ENCODE results near the gene CABLES2.
A peak's percentile ranks its signal among the peaks of the same experiment; 100 is the strongest.
"Not testable (repeated sequence)": the region's sequence is repeated elsewhere in the genome, so short reads cannot be mapped to it uniquely, and the experiment has no call there.

CABLES2 gene

GRCh38 chr20:62387933-62388635 lies 19.0 kb downstream of the CABLES2 start:
- DNase-seq, result no peak

- no peak for DNase-seq
Observed at GRCh38 chr20:62387219-62387913, 19.7 kb downstream of the CABLES2 start.

DNA sequence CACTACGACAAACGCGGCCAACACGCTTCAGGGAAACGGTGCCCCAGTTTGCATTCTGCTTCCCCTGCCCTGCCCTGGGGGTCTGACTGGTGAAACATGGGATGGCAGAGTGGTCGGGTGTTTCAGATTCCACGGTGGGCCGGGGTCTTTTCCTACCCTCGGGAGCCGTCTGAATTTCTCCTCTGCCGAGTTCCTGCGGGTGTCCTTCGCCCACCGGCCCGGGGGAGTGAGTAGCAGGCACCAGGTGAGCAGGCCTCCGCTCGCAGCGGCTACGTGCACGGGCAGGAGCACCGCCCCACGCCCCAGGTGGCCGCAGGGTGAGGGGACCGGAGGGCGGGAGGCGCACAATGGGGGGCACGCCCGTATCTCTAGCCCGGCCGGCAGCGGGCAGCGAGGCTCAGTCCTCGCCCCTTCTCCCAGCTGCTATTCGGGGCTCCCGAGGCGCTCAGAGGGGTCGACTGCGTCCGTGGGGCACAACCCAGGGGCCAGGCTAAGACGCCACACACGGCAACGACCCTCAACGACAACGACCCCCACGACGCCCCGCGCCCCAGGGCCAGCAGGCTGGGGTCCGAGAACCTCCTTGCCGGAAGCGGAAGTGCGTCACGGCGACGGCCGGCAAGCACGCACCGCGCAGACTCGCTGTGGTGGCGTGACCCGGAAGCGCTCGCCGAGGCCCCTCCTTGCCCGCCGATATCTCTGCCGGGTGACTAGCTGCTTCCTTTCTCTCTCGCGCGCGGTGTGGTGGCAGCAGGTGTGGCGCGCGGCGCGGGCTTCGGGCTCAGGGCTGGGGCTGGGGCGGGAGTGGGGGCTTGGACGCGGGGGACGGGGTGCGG lies 20.5 kb downstream of the CABLES2 start, which contains the start of gene RPS21:
RPS21 (plus strand) TSS at position 721 of the 836 bp plus-strand sequence. CDS start 236 bp downstream, outside the sequence.
- peak; percentile 64 for DNase-seq

DNA sequence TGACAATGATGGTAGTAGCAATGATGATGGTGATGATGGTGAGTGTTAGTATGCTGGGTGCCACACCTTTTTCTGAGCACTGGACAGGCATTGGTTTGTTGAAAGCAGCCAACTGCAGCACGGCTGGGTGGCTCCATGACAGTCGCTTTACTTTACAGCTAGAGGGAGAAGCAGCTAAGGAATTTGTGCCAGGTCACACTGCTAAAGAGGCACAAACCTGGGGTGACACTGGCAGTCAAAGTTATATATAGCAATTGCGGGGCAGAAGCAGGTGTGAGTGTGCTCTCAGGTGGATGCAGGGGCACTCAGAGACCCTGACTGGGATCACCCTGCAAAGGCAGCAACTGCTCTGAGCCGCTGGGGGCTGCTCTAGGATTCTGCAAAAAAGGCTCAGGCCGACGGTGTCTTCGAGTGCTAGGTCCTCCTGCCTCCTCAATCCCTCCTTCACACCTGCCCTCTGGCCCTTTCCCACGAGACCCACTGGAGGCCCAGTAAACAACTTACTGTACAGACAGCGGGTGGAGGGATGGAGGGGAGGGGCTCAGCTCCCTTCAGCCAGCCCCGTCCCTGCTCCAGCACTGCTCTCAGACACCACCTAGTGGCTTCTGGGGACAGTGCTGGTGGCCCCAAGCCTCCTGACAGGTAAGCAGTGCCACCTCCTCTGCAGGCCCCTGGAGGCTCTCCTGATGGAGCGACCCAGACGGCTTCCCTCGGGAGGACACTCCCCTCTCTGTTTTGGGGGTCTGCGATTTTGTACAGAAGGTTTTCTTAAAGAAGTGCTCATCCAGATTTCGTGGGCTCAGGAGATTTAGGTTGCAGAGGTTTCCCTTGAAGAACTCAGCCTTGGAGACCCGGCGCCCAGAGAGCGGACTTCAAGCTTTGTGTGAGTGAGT lies 24.5 kb downstream of the CABLES2 start:
- peak; percentile 40 for DNase-seq

DNA sequence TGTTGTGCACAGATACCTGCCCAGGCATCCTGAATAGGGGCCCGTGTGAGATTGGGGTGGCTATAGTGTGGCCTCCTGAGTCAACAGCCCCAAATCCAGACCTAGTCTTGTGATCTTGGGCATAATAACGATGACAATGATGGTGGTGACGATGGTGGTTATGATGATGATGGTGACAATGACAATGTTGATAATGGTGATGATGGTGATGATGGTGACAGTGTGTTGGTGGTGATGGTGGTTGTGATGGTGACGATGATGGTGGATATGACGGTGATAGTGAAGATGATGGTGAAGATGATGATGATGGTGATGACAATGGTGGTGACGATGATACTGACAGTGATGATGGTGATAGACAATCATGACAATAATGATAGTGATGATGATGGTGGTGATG lies 25.2 kb downstream of the CABLES2 start:
- no peak for DNase-seq

DNA sequence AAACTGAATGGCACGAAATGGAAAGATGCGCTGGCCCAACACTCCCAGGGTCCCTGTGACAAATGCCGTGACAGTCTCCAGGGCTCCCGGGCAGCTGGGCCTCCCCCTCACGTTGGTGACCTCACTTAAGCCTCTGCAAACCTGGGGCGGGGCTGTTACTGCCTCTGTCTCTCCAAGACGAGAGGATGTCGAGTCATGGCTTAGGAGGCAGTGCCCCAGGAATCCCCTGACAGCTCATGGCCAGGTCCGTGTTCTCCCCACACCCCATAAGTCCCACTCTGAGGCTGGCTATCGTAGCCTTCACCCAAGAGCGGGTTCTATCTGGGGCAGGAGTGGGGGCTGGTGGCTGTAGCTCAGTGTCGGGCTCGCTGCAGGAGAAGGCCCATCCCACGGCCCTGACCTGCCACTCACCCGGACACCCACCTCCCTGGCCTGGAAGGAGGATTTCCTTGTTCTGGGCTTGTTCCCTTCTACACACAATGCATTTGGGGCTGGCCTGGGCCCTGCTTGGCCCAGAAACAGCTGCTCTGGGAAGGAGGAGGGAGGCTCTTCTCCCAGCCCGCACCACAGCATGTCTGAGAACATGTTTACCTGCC lies 25.8 kb downstream of the CABLES2 start:
- peak; percentile 56 for DNase-seq

- DNase-seq, result no peak
Observed at GRCh38 chr20:62378215-62378614, 28.9 kb downstream of the CABLES2 start.

GRCh38 chr20:62377615-62378178 lies 29.4 kb downstream of the CABLES2 start:
- DNase-seq, result no peak

- no peak for DNase-seq
Observed at GRCh38 chr20:62377064-62377461, 30.0 kb downstream of the CABLES2 start.

- no peak for DNase-seq
Observed at GRCh38 chr20:62376112-62377063, 30.7 kb downstream of the CABLES2 start.

- no peak for DNase-seq
Observed at GRCh38 chr20:62374331-62375152, 32.5 kb downstream of the CABLES2 start.

DNA sequence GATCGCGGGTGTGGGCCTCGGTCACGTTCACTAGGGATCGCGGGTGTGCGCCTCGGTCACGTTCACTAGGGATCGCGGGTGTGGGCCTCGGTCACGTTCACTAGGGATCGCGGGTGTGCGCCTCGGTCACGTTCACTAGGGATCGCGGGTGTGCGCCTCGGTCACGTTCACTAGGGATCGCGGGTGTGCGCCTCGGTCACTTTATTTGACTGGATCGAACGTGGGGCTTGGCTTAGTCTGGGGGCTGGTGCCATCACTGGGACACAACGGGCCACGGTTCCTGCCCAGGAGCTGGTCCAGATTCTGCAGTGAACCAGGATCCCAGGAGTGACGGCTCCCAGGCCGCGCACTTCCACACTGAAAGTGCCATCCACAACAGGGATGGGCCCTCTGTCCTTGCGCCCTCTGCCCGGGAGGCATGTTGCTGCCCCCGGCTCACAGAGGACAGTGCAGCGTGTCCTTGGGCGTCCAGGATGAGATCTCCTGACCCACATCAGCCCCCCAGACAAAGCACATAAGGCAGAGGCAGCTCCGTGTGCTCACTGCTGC lies 33.4 kb downstream of the CABLES2 start:
- DNase-seq, result not testable (repeated sequence)

DNA sequence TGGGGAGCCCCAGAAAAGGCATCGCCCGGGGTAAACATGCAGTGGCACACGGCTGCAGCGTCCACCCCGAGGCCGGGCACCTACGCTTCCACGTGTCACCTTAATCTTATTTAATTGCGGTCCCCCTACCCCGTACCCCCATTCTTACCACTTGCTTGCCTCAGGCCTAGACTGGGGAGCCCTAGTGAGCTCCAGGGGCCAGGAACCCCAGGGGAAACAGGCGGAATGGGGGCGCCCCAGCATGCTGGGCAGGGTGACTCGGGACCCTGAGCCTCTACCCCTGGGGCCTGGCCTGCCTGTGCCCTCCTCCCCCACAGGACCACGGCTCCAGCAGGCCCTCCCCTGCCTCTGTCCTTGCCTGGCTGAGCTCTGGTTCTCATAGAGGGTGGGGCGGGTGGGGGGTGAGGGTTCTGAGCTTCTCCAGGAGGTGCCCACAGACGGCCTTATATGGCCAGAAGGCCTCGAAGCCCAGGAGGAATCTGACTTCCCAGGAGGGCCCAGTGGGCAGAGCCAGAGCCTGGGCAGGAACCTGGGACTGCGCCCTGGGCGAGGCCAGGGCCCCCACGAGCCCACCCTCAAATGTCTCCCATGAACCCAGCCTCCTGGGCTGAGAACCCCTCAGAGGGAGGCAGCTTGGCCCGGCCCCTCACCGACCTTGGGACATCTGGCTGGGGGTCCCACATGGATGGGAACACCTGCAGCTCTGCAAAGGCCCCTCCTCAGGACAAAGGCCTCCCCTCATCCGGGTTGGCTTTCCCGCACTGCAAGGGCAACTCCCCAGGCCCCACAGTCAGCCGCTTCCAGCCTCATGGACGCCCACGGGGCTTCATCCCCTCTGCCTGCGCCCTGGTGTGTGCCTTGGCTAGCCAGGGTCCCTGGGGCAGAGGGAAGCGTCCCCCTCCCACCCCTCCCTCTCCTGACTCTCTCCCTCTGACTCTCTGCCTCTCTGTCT lies 34.8 kb downstream of the CABLES2 start:
- no peak for DNase-seq

DNA sequence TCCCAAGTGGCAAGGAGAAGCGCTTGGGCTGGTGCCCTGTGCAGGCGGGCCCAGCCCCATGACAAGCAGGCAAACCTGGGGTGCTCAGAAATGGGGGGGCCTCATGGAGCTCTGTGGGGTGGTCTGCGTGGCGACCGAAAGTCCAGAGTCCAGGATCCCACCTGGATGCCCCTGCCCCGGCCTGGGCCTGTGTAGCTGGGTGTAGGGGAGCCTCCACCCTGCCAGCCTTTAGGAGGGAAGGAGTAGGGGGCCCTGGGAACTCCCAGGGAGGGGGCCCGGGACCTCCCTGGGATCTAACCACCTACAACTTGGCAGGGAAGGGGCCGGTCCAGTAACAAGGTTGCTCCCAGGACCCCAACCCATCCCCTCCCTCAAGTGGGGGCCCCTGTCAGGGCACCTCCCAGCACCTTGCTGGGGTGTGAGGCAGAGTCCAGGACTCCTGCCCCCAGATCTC lies 35.5 kb downstream of the CABLES2 start:
- no peak for DNase-seq

GRCh38 chr20:62370807-62371587 lies 36.1 kb downstream of the CABLES2 start:
- DNase-seq, result no peak

DNA sequence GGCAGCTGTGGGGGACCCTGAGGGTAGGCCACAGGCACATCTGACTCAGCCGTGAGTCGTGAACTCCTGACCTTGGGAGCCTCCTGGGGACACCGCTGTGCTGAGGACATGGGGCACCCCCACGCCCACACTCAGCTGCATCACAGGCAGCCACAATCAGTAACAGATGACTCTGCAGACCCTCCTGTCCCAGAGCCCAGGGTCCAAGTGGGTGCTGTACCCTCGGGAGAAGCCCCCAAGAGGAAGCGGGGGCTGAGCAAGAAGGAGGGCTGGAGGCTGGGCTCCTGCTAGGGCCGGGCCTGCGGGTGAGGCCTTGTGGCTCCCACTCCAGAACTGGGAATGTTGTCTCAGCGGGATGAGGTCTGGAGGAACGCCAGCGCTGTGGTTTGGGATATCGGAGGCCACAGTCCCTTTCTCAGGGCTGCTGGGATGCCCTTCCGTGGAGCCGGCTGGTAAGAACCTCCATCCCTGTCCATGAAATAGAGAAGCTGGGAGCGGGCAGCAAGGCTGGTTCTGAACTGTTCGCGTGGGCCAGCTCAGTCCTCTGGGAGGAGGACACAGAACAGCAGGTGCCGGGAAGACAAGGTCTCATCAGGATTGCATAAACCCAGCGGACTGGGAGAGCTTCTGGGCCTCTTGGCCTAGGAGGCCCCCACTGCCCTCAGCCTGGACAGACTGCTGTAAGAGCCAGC lies 36.8 kb downstream of the CABLES2 start:
- no peak for DNase-seq

DNA sequence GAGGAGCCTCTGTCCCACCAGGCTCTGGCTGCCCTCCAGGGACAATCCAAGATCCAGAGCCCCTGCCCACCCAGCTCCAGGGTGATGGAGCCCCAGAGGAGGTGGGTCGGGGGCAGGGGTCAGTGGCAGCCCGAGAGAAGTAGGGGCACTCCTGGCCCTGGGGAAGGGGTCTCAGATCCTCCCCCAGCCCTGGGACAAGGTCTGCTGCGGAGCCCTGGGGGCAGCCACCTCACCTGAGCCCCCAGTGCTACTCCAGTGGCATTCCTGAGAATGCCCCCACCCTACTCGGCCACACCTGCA lies 37.3 kb downstream of the CABLES2 start:
- no peak for DNase-seq

Data from amniotic stem cell (primary cell).